Stimulated activated naive B cell treated with anti-CD40 and anti-IgM and Interleukin-4, amounts not matched to agents 10 μg/mL and 1 μg/mL and 100 μg/mL, for 72 hours (primary cell): ENCODE data around the gene ADGRF4.
"Not testable (repeated sequence)": the region's sequence is repeated elsewhere in the genome, so short reads cannot be mapped to it uniquely, and the experiment has no call there.

ENCODE experiments used
- ATAC-seq, 2 donors: fragments of 150-1000 bp; cut with Tn5 transposase; replicated peaks; 2 replicates each; pipeline ENCODE4 v1.10.0; 2021; ENCODE audit warnings: moderate library complexity in 1 of 2
- DNase-seq: peaks from one replicate; pipeline ENCODE4 v3.0.0; 2021
- H3K27ac Mint-ChIP-seq: one replicate; pipeline ENCODE4 v1.8.0; 2022; ENCODE audit warnings: mild to moderate bottlenecking, mixed read lengths
- H3K27me3 Mint-ChIP-seq, 2 donors: one replicate each; pipeline ENCODE4 v1.8.0; 2022; ENCODE audit warnings: mixed read lengths in 2 of 2
- H3K36me3 Mint-ChIP-seq, 2 donors: one replicate each; pipeline ENCODE4 v1.8.0; 2022; ENCODE audit warnings: mixed read lengths in 2 of 2, mild to moderate bottlenecking in 1 of 2
- H3K4me1 Mint-ChIP-seq, 2 donors: one replicate each; pipeline ENCODE4 v1.8.0; 2022; ENCODE audit warnings: mixed read lengths in 2 of 2, mild to moderate bottlenecking in 1 of 2
- H3K4me3 Mint-ChIP-seq, 2 donors: one replicate each; pipeline ENCODE4 v1.8.0; 2022; ENCODE audit warnings: mild to moderate bottlenecking in 2 of 2, mixed read lengths in 2 of 2, moderate library complexity in 1 of 2
- H3K9me3 Mint-ChIP-seq, 2 donors: one replicate each; pipeline ENCODE4 v1.8.0; 2022; ENCODE audit warnings: mixed read lengths in 2 of 2, mild to moderate bottlenecking in 1 of 2

Gene ADGRF4

GRCh38 chr6:47734831-47735481 lies 36.6 kb downstream of the ADGRF4 start:
- Mint-ChIP-seq H3K4me1 (no peaks in the 10 kb centered on the region), H3K27ac (no peak overlapping the region)

DNA sequence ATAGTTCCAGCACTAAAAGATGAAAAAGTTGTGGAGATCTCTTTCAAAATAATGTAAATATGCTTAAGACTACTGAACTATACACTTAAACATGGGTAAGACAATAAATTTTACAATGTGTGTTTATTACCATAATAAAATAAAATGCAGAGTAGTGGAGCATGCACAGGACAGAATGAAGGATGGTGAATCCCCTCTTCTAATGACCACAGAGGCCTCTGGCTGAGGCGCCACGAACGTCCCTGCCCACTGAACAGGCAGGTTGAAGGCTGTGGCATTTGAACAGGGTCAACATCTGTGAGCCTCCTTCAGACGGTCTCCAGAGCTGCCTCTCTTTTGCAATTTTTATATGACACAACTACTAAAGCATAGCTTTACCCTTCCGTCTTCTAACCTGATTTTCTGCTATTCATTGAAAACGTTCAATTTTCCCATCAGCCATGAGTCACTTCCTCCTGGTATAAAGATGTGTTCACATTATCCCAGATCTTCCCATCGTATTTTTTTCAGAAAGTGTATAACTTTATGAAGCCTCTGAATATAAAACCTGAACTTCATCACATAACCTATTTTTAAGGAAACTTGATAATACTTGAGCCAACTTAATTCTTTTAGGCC lies 37.8 kb downstream of the ADGRF4 start:
- Mint-ChIP-seq H3K4me3 (no peak overlapping the region), H3K27me3 (peaks cover 0 to 4% of the 10 kb centered on the region in 2 donors), H3K36me3 (no peaks in the 10 kb centered on the region), H3K27ac (no peak overlapping the region), H3K4me1 (no peaks in the 10 kb centered on the region), H3K9me3 (no peaks in the 10 kb centered on the region)
- ATAC-seq: no peak
- DNase-seq: no peak

More at GRCh38 chr6:47734831-47735481, 36.6 kb downstream of the ADGRF4 start:
- DNase-seq (no peak), ATAC-seq (no peak)
- Mint-ChIP-seq H3K36me3 (no peaks in the 10 kb centered on the region), H3K9me3 (no peaks in the 10 kb centered on the region), H3K4me3 (no peak overlapping the region), H3K27me3 (peaks cover 4 to 6% of the 10 kb centered on the region in 2 donors)

DNA sequence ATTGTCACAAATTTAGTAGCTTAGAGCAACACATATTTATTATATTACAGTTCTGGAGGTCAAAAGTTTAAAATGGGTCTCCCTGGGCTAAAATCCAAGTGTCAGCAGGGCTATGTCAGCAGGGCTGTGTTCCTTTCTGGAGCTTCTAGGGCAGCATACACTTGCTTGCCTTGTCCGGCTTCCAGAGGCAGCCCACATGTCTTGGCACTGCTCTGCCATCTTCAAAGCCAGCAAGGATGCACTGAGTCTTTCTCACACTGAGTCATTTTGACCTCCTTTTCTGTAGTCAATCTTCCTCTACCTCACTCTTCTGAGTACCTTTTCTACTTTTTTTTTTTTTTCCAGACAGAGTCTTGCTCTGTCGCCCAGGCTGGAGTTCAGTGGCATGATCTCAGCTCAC lies 39.0 kb downstream of the ADGRF4 start:
- Mint-ChIP-seq H3K4me1 (no peaks in the 10 kb centered on the region), H3K9me3 (no peaks in the 10 kb centered on the region), H3K27me3 (peaks cover 0 to 4% of the 10 kb centered on the region in 2 donors), H3K27ac (no peak overlapping the region), H3K36me3 (no peaks in the 10 kb centered on the region), H3K4me3 (no peak overlapping the region)
- DNase-seq: no peak
- ATAC-seq: no peak

GRCh38 chr6:47740714-47741113 lies 42.3 kb downstream of the ADGRF4 start:
- H3K4me3 Mint-ChIP-seq: no peak overlapping the region
- no peaks in the 10 kb centered on the region for H3K27me3 Mint-ChIP-seq
- H3K4me1 Mint-ChIP-seq: no peaks in the 10 kb centered on the region
- ATAC-seq: peak in 1 of 2 donors; percentile 48
- H3K9me3 Mint-ChIP-seq: peaks cover 0 to 2% of the 10 kb centered on the region in 2 donors
- no peak for DNase-seq
- no peaks in the 10 kb centered on the region for H3K36me3 Mint-ChIP-seq
- no peak overlapping the region for H3K27ac Mint-ChIP-seq

- H3K4me3 Mint-ChIP-seq: no peak overlapping the region
- ATAC-seq (peak in 1 of 2 donors; percentile 60), DNase-seq (no peak)
- no peaks in the 10 kb centered on the region for H3K27me3 Mint-ChIP-seq
- no peak overlapping the region for H3K27ac Mint-ChIP-seq
- no peaks in the 10 kb centered on the region for H3K36me3 Mint-ChIP-seq
- peaks cover 0 to 2% of the 10 kb centered on the region in 2 donors for H3K9me3 Mint-ChIP-seq
- H3K4me1 Mint-ChIP-seq: no peaks in the 10 kb centered on the region
Measured at GRCh38 chr6:47741807-47742206, 43.4 kb downstream of the ADGRF4 start.

GRCh38 chr6:47743744-47744143 lies 45.4 kb downstream of the ADGRF4 start:
- Mint-ChIP-seq H3K4me1 (no peaks in the 10 kb centered on the region), H3K27me3 (no peaks in the 10 kb centered on the region), H3K36me3 (no peaks in the 10 kb centered on the region), H3K27ac (no peak overlapping the region), H3K9me3 (peaks cover 0 to 2% of the 10 kb centered on the region in 2 donors), H3K4me3 (no peak overlapping the region)
- no peak for DNase-seq
- ATAC-seq: no peak

- not testable (repeated sequence) for H3K4me3 Mint-ChIP-seq, H3K9me3 Mint-ChIP-seq, ATAC-seq, DNase-seq, H3K36me3 Mint-ChIP-seq, H3K27me3 Mint-ChIP-seq, H3K27ac Mint-ChIP-seq, H3K4me1 Mint-ChIP-seq
Measured at GRCh38 chr6:47745269-47745668, 46.9 kb downstream of the ADGRF4 start.

- Mint-ChIP-seq H3K27me3 (peaks cover 5 to 16% of the 10 kb centered on the region in 2 donors), H3K27ac (no peak overlapping the region), H3K4me3 (no peak overlapping the region), H3K36me3 (no peaks in the 10 kb centered on the region), H3K4me1 (no peaks in the 10 kb centered on the region), H3K9me3 (peaks cover 0 to 9% of the 10 kb centered on the region in 2 donors)
- DNase-seq (no peak), ATAC-seq (no peak)
Measured at GRCh38 chr6:47749757-47750156, 51.4 kb downstream of the ADGRF4 start.

GRCh38 chr6:47752801-47753200 lies 54.4 kb downstream of the ADGRF4 start:
- H3K36me3 Mint-ChIP-seq: no peaks in the 10 kb centered on the region
- no peak overlapping the region for H3K4me3 Mint-ChIP-seq
- peaks cover 4 to 9% of the 10 kb centered on the region in 2 donors for H3K9me3 Mint-ChIP-seq
- H3K27me3 Mint-ChIP-seq: peaks cover 9 to 22% of the 10 kb centered on the region in 2 donors
- no peak overlapping the region for H3K27ac Mint-ChIP-seq
- no peak for DNase-seq
- no peaks in the 10 kb centered on the region for H3K4me1 Mint-ChIP-seq
- no peak for ATAC-seq

DNA sequence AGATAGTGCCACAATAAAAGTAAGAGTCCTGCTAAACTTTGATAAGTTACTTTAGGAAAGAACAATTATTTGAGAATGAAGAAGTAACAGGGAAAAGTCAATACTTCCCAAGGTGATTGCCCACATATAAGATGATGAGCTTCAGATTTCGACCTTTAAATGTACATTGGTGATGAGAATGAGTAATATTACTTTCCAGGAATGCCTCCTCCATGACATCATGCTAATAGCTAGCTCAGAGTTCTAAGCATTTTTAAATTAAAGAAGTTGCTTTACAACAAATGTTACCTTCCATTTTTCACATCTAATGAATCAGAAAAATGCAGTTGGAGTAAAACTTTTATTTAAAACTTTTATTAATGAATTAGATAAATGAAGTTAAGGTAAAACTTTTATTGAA lies 61.0 kb downstream of the ADGRF4 start:
- DNase-seq (no peak), ATAC-seq (no peak)
- peaks cover 3 to 8% of the 10 kb centered on the region in 2 donors for H3K9me3 Mint-ChIP-seq
- no peaks in the 10 kb centered on the region for H3K36me3 Mint-ChIP-seq
- no peak overlapping the region for H3K4me3 Mint-ChIP-seq
- peaks cover 8 to 10% of the 10 kb centered on the region in 2 donors for H3K27me3 Mint-ChIP-seq
- no peaks in the 10 kb centered on the region for H3K4me1 Mint-ChIP-seq
- no peak overlapping the region for H3K27ac Mint-ChIP-seq

GRCh38 chr6:47762502-47762901 lies 64.1 kb downstream of the ADGRF4 start:
- peaks cover 3 to 4% of the 10 kb centered on the region in 2 donors for H3K9me3 Mint-ChIP-seq
- DNase-seq: no peak
- H3K27me3 Mint-ChIP-seq: peaks cover 4 to 5% of the 10 kb centered on the region in 2 donors
- no peak for ATAC-seq
- H3K27ac Mint-ChIP-seq: no peak overlapping the region
- no peaks in the 10 kb centered on the region for H3K36me3 Mint-ChIP-seq
- no peak overlapping the region for H3K4me3 Mint-ChIP-seq
- H3K4me1 Mint-ChIP-seq: no peaks in the 10 kb centered on the region

- DNase-seq: no peak
- ATAC-seq: no peak
- Mint-ChIP-seq H3K4me3 (no peak overlapping the region), H3K9me3 (peaks cover 3 to 4% of the 10 kb centered on the region in 2 donors), H3K36me3 (no peaks in the 10 kb centered on the region), H3K4me1 (no peaks in the 10 kb centered on the region), H3K27me3 (peaks cover 7 to 11% of the 10 kb centered on the region in 2 donors), H3K27ac (no peak overlapping the region)
Measured at GRCh38 chr6:47766445-47766844, 68.1 kb downstream of the ADGRF4 start.

- Mint-ChIP-seq H3K27me3 (peaks cover 10 to 11% of the 10 kb centered on the region in 2 donors), H3K36me3 (no peaks in the 10 kb centered on the region), H3K9me3 (peaks cover 3 to 4% of the 10 kb centered on the region in 2 donors), H3K4me3 (no peak overlapping the region), H3K27ac (no peak overlapping the region), H3K4me1 (no peaks in the 10 kb centered on the region)
- no peak for DNase-seq
- ATAC-seq: no peak
Measured at GRCh38 chr6:47767102-47767501, 68.7 kb downstream of the ADGRF4 start.

DNA sequence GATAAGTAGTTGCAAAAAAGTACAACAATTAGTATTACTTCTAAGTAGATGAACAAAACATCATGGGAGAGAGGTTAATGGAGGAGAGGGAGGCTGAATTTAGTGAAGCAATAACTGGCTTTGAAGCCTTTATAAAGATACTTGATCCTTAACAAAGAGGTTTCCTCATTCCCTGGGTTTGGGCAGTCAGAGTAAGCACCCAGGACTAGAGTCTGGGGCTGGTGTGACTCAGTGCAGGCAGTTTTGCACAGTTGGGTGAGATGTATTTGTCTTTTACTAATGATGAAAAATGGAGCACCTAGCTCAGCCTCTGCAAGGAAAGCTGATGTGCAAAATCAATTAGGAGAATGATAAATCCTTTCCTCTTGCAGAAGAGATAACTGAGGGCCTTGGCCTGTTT lies 71.6 kb downstream of the ADGRF4 start:
- ATAC-seq: no peak
- Mint-ChIP-seq H3K27ac (no peak overlapping the region), H3K4me1 (no peaks in the 10 kb centered on the region), H3K4me3 (no peak overlapping the region), H3K9me3 (peaks cover 0 to 3% of the 10 kb centered on the region in 2 donors), H3K27me3 (peaks cover 6 to 7% of the 10 kb centered on the region in 2 donors), H3K36me3 (no peaks in the 10 kb centered on the region)
- no peak for DNase-seq
